ENCODE data around the gene MOGAT1. TPM values are rescaled to one million over a fixed set of nuclear protein-coding genes. Genes with fewer than 3 reads are reported as not detected.

Gene MOGAT1
- total RNA-seq, 1 experiment from 2014 or later: not detected

- H3K14ac ChIP-seq (ENCODE audit: insufficient read depth, low read length): no peak overlapping the region
- WGBS (ENCODE audit: extremely low coverage, insufficient read length, low lambda C conversion rate): no CpG with 5 or more reads among the region's 8 CpGs
- H2AK5ac ChIP-seq (ENCODE audit: insufficient read length, low read length): no peak overlapping the region
- no peaks in the 10 kb centered on the region for H3K9me3 ChIP-seq (ENCODE audit: control insufficient read depth, low read depth, low read length)
- no peak for TF ChIP-seq CTCF (conservative IDR thresholded peaks at IDR 0.05)
- H3K4me1 Mint-ChIP-seq: peaks cover 26% of the 10 kb centered on the region in 2 experiments
- peak overlapping the region in 1 of 3 experiments; percentile 37; a peak in 1 of 7 replicates for H3K27ac Mint-ChIP-seq
- H2AFZ ChIP-seq (ENCODE audit: low read length): no peak overlapping the region
- no peaks in the 10 kb centered on the region for H3K79me2 ChIP-seq (ENCODE audit: insufficient read depth, low read length)
- no peak overlapping the region for H2BK5ac ChIP-seq (ENCODE audit: insufficient read length, low read length)
- no peak for DNase-seq
- H3K27ac ChIP-seq (ENCODE audit: insufficient read length, low read depth, low read length): no peak overlapping the region
- no peak overlapping the region for H3K9ac ChIP-seq (ENCODE audit: extremely low read depth, insufficient read length, low read length)
- H3K4me3 Mint-ChIP-seq: no peak overlapping the region
- H3T11ph ChIP-seq (ENCODE audit: low read length): no peak overlapping the region
- no peak overlapping the region for H2BK120ac ChIP-seq (ENCODE audit: low read depth, low read length, poor library complexity, severe bottlenecking)
- no peak overlapping the region for H4K8ac ChIP-seq (replicated peaks; ENCODE audit: insufficient read length, low read depth, low read length)
- H3K4ac ChIP-seq (ENCODE audit: low read depth, low read length): no peak overlapping the region
- peaks cover 5% of the 10 kb centered on the region for H3K27me3 Mint-ChIP-seq (ENCODE audit: low read depth)
- H3K79me1 ChIP-seq (ENCODE audit: insufficient read depth, low read depth, low read length, poor library complexity, severe bottlenecking): no peaks in the 10 kb centered on the region
- H4K91ac ChIP-seq (ENCODE audit: insufficient read length, low read depth, low read length): no peak overlapping the region
- H3K36me3 Mint-ChIP-seq (ENCODE audit: insufficient read depth in 1 of 3, low read depth in 3 of 3): no peaks in the 10 kb centered on the region; a peak in 1 of 7 replicates
- no peak overlapping the region for H2BK12ac ChIP-seq (ENCODE audit: insufficient read length, low read depth, low read length)
- no peak overlapping the region for H2BK20ac ChIP-seq (ENCODE audit: low read depth, low read length, poor library complexity, severe bottlenecking)
- no peak overlapping the region for H4K5ac ChIP-seq (ENCODE audit: insufficient read length, low read depth, low read length)
- no peak overlapping the region for H2BK15ac ChIP-seq (ENCODE audit: low read depth, low read length)
- H3K18ac ChIP-seq (ENCODE audit: insufficient read length, low read depth, low read length): no peak overlapping the region
- H3K9me3 Mint-ChIP-seq: peaks cover 0 to 3% of the 10 kb centered on the region in 2 experiments; a peak in 1 of 5 replicates
- H4K20me1 ChIP-seq (ENCODE audit: control insufficient read depth, insufficient read depth, insufficient read length): no peaks in the 10 kb centered on the region
- H3K27me3 ChIP-seq (ENCODE audit: insufficient read depth, low read length): no peaks in the 10 kb centered on the region
- no peaks in the 10 kb centered on the region for H3K23me2 ChIP-seq (ENCODE audit: insufficient read length, low read depth, low read length, poor library complexity, severe bottlenecking)
- no peaks in the 10 kb centered on the region; the same call in none of the 2 replicates for H3K4me1 ChIP-seq (ENCODE audit: insufficient read depth, low read length)
- H3K56ac ChIP-seq (ENCODE audit: insufficient read length, low read depth, low read length): no peak overlapping the region
- H3K23ac ChIP-seq (ENCODE audit: insufficient read length, low read depth, low read length): no peak overlapping the region
- H3K4me2 ChIP-seq (ENCODE audit: insufficient read depth, insufficient read length, low read length): no peak overlapping the region
These were observed 74.5 kb downstream of the MOGAT1 start for GRCh38 chr2:222745836-222746559.

Data from H9 (cell line).